Stomach (tissue), 9 donors: Measurements from ENCODE around the gene ZNF622. TPM values are rescaled to one million over a fixed set of nuclear protein-coding genes. Genes with fewer than 3 reads are reported as not detected.

Experiments
- DNase-seq, 2 donors: peaks; one replicate each; pipeline versions ENCODE4 v3.0.0 to v3.0.0-alpha.2; 2013 to 2019
- H3K27ac ChIP-seq, 5 donors: fragments of 200-600 bp in 4 of 5; sonication (generic) in 4 of 5; one replicate each; pipeline ENCODE4 v1.5.1; 2013 to 2019; ENCODE audit warnings: mild to moderate bottlenecking in 1 of 5, moderate library complexity in 1 of 5
- H3K27me3 ChIP-seq, 3 donors: fragments of 200-600 bp; sonication (generic); one replicate each; pipeline ENCODE4 v1.5.1; 2017 to 2019; ENCODE audit warnings: mixed run types in 1 of 3
- H3K36me3 ChIP-seq, 4 donors: fragments of 200-600 bp; sonication (generic); 1 replicate in 3 of 4; 2 replicates in 1 of 4; pipeline ENCODE4 v1.5.1; 2016 to 2019
- H3K4me1 ChIP-seq, 4 donors: fragments of 200-600 bp; sonication (generic); one replicate each; pipeline ENCODE4 v1.5.1; 2016 to 2019
- H3K4me3 ChIP-seq, 4 donors: fragments of 200-600 bp; sonication (generic) in 3 of 4; one replicate each; pipeline ENCODE4 v1.5.1; 2016 to 2019; ENCODE audit warnings: mild to moderate bottlenecking in 1 of 4
- H3K9me3 ChIP-seq, 4 donors: fragments of 200-600 bp; sonication (generic); one replicate each; pipeline ENCODE4 v1.5.1; 2016 to 2019
- EP300 ChIP-seq: sonication (generic); formaldehyde crosslinking; IDR thresholded peaks from one replicate; pipeline ENCODE4 v1.6.1; 2017; ENCODE audit warnings: antibody characterized with exemption
- POLR2A ChIP-seq, 4 donors: fragments of 450-650 bp; IDR thresholded peaks; one replicate each; pipeline ENCODE4 v1.6.1; 2016; ENCODE audit warnings: antibody characterized with exemption in 4 of 4, control low read depth in 2 of 4, mild to moderate bottlenecking in 1 of 4, moderate library complexity in 1 of 4
- POLR2AphosphoS5 ChIP-seq, 3 donors: sonication (generic); formaldehyde crosslinking; IDR thresholded peaks; one replicate each; pipeline ENCODE4 v1.6.1; 2016; ENCODE audit warnings: antibody characterized with exemption in 3 of 3
- WGBS, 5 donors: extraction: QIAGEN DNeasy Blood & Tissue Kit in 3 of 5; methylation state at CpG; one replicate each; pipeline versions ENCODE4 v1.1.5 to v1.1.7; 2013 to 2018; 5-methylcytosine and 5-hydroxymethylcytosine counted together
- intact Hi-C: fragments of 100-400 bp; cut with DNase I; formaldehyde crosslinking; loops from one replicate; pipeline ENCODE4 v1.15.1; 2023; ENCODE audit warnings: low total_unique reads
- polyA plus RNA-seq, 3 donors: library from polyadenylated mRNA; stranded (reverse); fragments of 200-250 nt; gene quantifications; one replicate each; pipeline ENCODE4 v1.2.3, GENCODE V29; 2013
- total RNA-seq, 5 donors: library from RNA; depleted of rRNA; stranded (reverse); fragments of >200 nt; gene quantifications; one replicate each; pipeline versions ENCODE4 v1.1.0 to v1.2.3, GENCODE V29; 2014 to 2016
- TF ChIP-seq, protein P1 (sequence below), 7 experiments: fragments of 450-650 bp in 4 of 7; fragments of 200-600 bp in 3 of 7; sonication (generic) in 3 of 7; IDR thresholded peaks; one replicate each; pipeline ENCODE4 v1.5.1; 2016 to 2019; ENCODE audit warnings: antibody characterized with exemption in 7 of 7, control low read depth in 2 of 7, mild to moderate bottlenecking in 1 of 7
- donor health status: healthy with polysubstance abuse.
- donor health status: Bipolar disorder and iron deficiency.
- donor health status: healthy.

Gene ZNF622
- total and polyA plus RNA-seq, 8 donors, result 17.5 to 31.8 (median 22.6) TPM

DNA sequence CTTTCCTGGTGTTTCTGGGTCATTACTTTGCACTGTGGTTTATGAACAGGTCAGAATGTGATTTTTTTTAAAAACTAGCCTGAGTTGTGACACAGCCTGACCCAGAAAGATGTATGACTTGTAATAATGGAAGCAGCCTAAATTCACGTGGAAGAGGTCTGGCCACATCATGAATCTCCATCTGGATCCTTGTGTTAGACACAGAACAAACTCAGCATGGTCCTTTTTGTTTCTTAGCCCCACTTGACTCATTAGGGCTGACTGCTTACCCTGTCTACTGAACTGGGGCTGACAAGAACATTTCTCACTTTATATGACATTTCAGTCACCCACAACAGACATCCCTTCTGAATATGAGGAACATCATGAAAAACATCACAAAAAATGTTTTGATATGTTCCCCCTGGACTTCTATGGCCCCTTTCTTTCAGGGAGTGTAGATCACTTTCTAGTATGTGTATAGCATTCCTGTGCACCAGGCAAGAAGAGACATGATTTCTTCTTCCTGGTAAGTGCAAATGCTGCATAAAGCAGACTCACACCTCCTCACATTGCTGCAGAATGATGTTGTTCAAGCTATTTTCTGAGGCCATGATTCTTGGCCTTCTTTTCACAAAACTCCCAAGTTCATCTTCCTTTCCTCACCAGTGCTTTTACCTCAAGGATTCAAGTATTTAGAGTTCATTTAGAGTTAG, 52.3 kb downstream of the ZNF622 start:
- DNase-seq, result no peak
- Histone ChIP-seq H3K36me3 (no peaks in the 10 kb centered on the region), H3K4me1 (no peaks in the 10 kb centered on the region), H3K27me3 (no peaks in the 10 kb centered on the region), H3K4me3 (no peak overlapping the region), H3K27ac (no peak overlapping the region), H3K9me3 (no peaks in the 10 kb centered on the region)
- intact Hi-C loops, result no loop called here
- WGBS, 5 donors, result 39 to 73% (median 56%) methylated on average over 1 of the region's 1 CpG
- TF ChIP-seq EP300, result no peak
- TF ChIP-seq POLR2A (IDR thresholded peaks at IDR 0.05), result no peak
- TF ChIP-seq POLR2AphosphoS5 (IDR thresholded peaks at IDR 0.05), result no peak
- TF ChIP-seq, protein P1, sequence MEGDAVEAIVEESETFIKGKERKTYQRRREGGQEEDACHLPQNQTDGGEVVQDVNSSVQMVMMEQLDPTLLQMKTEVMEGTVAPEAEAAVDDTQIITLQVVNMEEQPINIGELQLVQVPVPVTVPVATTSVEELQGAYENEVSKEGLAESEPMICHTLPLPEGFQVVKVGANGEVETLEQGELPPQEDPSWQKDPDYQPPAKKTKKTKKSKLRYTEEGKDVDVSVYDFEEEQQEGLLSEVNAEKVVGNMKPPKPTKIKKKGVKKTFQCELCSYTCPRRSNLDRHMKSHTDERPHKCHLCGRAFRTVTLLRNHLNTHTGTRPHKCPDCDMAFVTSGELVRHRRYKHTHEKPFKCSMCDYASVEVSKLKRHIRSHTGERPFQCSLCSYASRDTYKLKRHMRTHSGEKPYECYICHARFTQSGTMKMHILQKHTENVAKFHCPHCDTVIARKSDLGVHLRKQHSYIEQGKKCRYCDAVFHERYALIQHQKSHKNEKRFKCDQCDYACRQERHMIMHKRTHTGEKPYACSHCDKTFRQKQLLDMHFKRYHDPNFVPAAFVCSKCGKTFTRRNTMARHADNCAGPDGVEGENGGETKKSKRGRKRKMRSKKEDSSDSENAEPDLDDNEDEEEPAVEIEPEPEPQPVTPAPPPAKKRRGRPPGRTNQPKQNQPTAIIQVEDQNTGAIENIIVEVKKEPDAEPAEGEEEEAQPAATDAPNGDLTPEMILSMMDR (IDR thresholded peaks at IDR 0.05), result no peak

DNA sequence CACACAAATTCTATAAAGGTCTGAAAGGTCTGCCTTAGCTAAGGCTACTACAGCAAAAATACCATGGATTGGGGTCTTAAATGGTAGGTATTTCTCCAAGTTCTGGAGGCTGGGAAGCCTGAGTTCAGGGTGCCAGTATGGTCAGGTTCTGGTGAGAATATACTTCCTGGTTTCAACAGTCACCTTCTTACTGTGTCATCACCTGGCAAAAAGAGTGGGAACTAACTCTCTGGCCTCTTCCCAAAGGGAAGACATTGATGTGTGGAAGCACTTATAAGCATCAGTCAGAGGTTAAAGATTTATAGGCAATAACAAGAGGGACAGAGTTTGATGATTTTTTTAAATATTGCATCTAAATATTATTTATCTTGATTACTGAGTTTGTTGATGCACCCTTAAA, 53.0 kb downstream of the ZNF622 start:
- Histone ChIP-seq H3K27ac (no peak overlapping the region), H3K27me3 (no peaks in the 10 kb centered on the region), H3K36me3 (no peaks in the 10 kb centered on the region), H3K9me3 (no peaks in the 10 kb centered on the region), H3K4me1 (no peaks in the 10 kb centered on the region), H3K4me3 (no peak overlapping the region)
- DNase-seq, result no peak
- no peak for TF ChIP-seq POLR2A (IDR thresholded peaks at IDR 0.05)
- TF ChIP-seq, protein P1 (IDR thresholded peaks at IDR 0.05), result no peak
- no peak for TF ChIP-seq POLR2AphosphoS5 (IDR thresholded peaks at IDR 0.05)
- TF ChIP-seq EP300, result no peak
- intact Hi-C loops, result no loop called here

DNA sequence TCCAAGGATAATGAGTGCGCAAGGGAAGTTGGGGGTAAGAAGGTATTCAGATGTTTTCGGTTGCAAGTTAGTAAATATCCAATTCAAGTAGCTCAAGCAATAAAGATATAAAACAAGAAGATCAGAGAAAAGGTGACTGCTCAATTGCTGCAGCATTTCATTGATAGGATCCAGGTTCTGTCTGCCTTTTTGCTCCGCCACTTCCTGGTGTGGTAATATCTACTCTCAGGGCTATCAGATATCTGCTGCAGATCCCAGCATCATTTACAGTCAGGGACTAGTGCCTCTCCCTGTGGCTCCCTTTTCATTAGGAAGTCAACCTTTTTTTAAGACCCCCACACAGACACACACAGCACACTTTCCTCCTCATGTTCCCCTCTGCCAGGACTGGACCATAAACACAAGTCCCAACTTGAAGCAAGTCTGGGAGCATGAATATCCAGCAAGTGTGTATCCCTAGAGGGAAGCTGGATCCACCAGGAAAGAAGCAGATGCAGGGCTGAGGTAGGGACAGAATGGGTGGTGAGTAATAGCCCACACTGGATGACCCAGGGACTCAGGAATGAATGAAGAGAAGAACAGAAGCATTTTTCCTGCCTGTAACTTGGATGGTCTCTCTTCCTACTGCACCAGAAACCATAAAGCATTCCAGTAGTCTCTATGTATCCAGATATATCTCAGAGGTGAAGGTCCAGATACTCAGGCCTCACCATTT, 53.7 kb downstream of the ZNF622 start:
- Histone ChIP-seq H3K27ac (no peak overlapping the region), H3K36me3 (no peaks in the 10 kb centered on the region), H3K4me3 (no peak overlapping the region), H3K9me3 (no peaks in the 10 kb centered on the region), H3K4me1 (no peaks in the 10 kb centered on the region), H3K27me3 (no peaks in the 10 kb centered on the region)
- intact Hi-C loops, result no loop called here
- DNase-seq, result no peak
- 68 to 96% (median 80%) methylated on average over 3 of the region's 3 CpGs for WGBS, 5 donors
- TF ChIP-seq POLR2A (IDR thresholded peaks at IDR 0.05) (no peak), POLR2AphosphoS5 (IDR thresholded peaks at IDR 0.05) (no peak), EP300 (no peak)
- TF ChIP-seq, protein P1 (IDR thresholded peaks at IDR 0.05), result no peak

DNA sequence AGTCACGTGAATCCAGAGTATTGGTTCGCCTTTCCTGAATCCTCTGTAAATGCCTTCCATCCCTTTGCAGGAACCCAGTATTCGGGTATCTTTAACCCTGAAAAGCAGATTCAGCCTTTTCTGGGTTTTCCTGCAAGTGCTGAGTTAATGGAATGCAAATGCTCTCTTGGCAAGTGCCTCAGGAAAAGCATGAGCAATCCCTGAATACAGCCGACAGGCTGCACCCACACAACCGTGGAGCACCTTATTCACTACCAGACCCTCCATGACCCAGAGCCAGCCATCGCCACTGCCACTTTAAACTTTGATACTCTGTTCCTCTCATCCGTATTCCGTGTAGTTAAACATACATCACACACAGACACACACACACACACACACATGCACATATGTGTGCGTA, 54.4 kb downstream of the ZNF622 start:
- no peaks in the 10 kb centered on the region for H3K27me3 ChIP-seq
- H3K36me3 ChIP-seq, result no peaks in the 10 kb centered on the region
- H3K9me3 ChIP-seq, result no peaks in the 10 kb centered on the region
- intact Hi-C loops, result no loop called here
- H3K4me3 ChIP-seq, result no peak overlapping the region
- 84 to 90% (median 88%) methylated on average over 9 of the region's 9 CpGs for WGBS, 5 donors
- no peaks in the 10 kb centered on the region for H3K4me1 ChIP-seq
- TF ChIP-seq EP300, result no peak
- no peak for TF ChIP-seq POLR2AphosphoS5 (IDR thresholded peaks at IDR 0.05)
- TF ChIP-seq POLR2A (IDR thresholded peaks at IDR 0.05), result no peak
- TF ChIP-seq, protein P1 (IDR thresholded peaks at IDR 0.05), result no peak
- H3K27ac ChIP-seq, result no peak overlapping the region
- DNase-seq, result no peak
